Frontal cortex (tissue), 4 donors: ENCODE data around the gene SREBF2. TPM values are rescaled to one million over a fixed set of nuclear protein-coding genes. Genes with fewer than 3 reads are reported as not detected.

ENCODE experiments used
- DNase-seq, 2 donors: peaks; one replicate each; pipeline ENCODE4 v3.0.0; 2012; ENCODE audit warnings: low spot score in 2 of 2
- FAIRE-seq: peaks from 2 replicates; lab custom pipeline; 2012; peaks lifted over from hg19 to GRCh38; lab: Jason Lieb, UNC
- total RNA-seq: library from RNA; depleted of rRNA; stranded (reverse); fragments of >200 nt; gene quantifications from one replicate; pipeline ENCODE4 v1.2.3, GENCODE V29; 2014
- donor health status: control.
- donor health status: control.
- donor health status: control.

Gene SREBF2
- total RNA-seq, 1 donor from 2014 or later, result 56.3 TPM

- no peak for DNase-seq
- no peak for FAIRE-seq
These were observed 37.9 kb downstream of the SREBF2 start for GRCh38 chr22:41870786-41871185.

- DNase-seq (no peak), FAIRE-seq (no peak)
These were observed 40.5 kb downstream of the SREBF2 start for GRCh38 chr22:41873391-41873790.

- DNase-seq (no peak), FAIRE-seq (no peak)
These were observed 41.2 kb downstream of the SREBF2 start for GRCh38 chr22:41874090-41874489.

DNA sequence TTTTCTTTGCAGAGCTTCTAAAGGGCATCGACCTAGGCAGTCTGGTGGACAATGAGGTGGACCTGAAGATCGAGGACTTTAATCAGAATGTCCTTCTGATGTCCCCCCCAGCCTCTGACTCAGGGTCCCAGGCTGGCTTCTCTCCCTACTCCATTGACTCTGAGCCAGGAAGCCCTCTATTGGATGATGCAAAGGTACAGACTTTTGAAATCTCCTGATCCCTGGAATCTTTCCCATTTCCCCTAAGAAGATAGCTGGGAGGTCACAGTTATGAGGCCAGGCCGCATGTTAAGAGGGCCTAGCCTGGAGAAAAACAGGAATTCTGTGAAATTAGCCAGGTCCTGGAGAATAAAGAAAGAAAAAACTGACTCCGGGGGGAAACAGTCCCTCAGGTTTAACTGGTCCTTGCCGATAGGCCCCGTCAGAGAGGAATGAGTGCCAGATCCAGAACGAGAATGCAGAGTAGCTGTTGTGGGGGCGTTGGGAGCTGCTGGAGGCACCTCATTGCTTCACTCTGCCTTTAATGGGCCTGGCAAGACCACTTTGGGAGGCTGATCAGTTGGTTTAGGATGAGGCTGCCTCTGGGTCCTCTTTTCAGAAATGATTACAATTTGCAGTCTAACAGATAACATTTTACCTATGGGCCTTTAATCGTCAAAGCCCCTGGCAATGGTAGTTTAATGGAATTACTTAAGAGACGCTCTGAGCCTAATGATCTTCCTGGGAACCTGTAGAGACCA, 42.8 kb downstream of the SREBF2 start:
- DNase-seq, result no peak
- no peak for FAIRE-seq

GRCh38 chr22:41876275-41876674, 43.4 kb downstream of the SREBF2 start:
- DNase-seq (no peak), FAIRE-seq (no peak)

DNA sequence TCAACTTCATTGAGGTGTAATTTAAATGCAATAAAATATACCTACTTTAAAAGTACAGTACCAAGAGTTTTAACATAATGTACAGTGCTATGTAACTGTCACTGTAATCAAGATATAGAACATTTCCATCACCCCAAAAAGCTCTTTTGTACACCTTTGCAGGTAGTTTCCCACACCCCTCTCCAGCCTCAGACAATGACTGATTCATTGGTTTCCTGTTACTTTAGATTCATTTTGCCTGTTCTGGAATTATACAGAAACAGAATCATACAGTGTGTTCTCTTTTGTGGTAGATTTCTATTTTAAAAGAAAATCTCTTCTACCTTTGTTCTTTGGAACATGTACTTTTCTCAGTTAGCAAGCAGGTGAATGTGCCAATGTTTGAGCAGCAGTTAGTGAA, 43.8 kb downstream of the SREBF2 start:
- DNase-seq (no peak), FAIRE-seq (no peak)

DNA sequence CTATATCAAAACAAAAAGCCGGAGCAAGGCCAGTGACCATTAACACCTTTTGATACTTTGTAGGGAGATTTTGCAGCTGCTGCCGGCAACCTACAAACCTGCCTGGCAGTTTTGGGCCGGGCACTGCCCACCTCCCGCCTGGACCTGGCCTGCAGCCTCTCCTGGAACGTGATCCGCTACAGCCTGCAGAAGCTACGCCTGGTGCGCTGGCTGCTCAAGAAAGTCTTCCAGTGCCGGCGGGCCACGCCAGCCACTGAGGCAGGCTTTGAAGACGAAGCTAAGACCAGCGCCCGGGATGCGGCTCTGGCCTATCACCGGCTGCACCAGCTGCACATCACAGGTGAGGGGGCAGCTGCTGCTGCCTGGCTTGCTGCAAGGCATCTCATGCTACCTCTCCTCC, 47.7 kb downstream of the SREBF2 start:
- FAIRE-seq (no peak), DNase-seq (no peak)

DNA sequence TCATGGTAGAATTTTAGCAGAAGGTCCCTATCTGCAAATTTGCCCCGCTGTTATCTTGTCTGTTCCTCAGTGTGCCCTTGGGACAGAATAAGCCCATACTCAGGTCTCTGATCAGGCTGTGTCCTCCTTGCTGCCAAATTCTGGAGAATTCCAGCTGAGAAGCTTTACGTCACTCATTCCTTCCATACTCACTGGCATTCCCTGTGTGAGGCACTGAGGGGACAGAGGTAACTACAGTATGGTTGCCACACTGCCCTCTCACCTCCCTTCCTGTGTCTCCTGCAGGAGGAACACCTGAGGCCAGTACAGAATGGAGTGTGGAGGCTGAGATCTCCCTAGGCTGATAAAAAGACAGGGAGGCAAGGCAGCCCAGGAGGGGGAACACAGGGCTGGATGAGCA, 50.5 kb downstream of the SREBF2 start:
- FAIRE-seq, result no peak
- no peak for DNase-seq

DNA sequence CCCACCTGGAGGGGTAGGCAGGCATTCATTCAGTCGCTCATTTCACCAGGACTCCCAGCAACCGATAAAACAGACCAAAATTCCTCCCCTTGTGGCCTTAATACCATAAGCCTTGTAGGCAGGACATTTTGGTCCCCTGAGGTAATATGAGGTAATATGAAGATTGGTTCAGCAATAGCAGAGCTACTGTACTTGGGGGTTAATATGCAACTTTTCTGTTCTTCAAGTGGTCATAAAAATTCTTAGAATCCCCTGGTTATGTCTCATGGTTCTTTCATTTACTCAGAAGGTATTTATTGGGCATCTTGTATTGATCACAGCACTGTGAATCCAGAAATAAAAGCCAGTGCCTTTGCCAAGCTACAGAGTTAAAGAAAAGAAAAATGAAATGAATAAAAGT, 52.2 kb downstream of the SREBF2 start:
- FAIRE-seq (no peak), DNase-seq (no peak)

DNA sequence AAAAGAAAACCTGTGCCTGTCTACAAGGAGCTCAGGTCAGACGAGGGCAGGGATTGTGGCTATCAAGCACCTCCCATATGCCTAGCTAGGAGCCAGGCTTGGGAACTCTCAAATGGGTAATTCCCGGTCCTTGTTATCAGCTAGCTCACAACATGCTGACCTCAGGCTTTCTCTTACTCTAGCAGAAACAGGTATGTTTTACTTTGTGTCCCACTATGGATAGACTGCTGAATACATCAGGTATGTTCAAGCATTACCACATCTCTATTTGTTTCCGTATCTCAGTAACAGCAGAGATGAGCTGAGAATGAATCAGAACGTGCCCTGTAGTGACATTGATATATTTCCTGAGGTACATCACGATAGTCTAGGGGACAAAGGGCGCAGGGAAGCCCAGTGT, 52.6 kb downstream of the SREBF2 start:
- DNase-seq, result no peak
- no peak for FAIRE-seq

- FAIRE-seq (no peak), DNase-seq (no peak)
These were observed 55.8 kb downstream of the SREBF2 start for GRCh38 chr22:41888627-41889200.

DNA sequence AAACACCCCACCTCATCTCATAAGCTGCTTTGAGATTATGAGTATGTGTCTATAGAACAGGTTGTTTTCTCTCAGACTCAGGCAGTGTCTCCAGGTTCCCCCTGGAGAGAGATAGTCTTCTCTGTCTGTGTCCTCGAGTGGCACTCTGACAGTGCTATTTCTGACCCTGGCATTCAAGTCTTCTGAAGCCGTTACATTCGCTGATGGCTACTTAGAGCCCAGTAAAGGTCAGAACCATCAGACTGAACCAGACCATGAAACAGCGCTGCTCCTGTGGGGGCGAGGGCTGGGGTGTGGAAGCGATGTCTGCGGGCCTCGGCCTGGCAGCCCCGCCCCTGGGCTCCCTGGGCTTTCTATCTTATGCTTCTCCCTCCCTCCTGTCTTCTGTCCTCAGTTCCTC, 58.5 kb downstream of the SREBF2 start:
- FAIRE-seq, result no peak
- no peak for DNase-seq

- FAIRE-seq (no peak), DNase-seq (no peak)
These were observed 59.8 kb downstream of the SREBF2 start for GRCh38 chr22:41892721-41893120.

DNA sequence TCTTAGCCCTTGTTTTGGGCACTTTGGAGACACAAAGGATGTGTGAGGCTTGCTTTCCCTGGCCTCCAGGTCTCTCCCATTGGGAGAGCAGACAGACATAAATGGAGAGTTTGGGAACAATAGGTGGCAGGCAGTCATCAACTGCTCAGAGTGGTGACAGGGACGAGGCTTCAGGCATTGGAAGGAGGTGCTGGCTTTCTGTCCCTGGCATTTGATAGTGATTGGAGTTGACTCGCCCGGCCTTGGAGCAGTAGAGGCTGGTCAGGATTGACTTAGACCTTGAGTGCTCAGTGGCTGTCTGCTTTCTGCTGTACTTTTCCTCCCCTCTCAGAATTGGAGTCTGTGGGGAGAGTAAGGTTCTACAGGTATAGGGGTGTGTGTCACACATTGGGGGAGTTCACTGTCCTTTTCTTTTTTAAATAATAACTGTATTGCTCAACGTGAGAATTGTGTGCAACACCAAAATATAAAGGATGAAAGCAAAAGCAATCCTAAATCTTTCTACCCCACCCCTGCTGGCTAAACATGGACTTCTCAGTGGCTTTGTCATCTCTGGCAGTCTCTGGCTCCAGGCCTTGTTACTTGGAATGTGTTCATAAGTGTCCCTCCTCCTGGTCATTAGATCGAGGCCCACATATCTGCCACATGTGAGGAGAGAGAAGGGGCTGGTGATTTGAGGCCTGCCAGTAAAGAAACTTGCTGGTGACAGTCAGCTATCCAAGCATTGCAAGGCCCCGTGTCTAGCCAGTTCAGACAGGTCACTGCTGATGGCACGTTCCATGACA, 60.9 kb downstream of the SREBF2 start:
- FAIRE-seq, result no peak

DNA sequence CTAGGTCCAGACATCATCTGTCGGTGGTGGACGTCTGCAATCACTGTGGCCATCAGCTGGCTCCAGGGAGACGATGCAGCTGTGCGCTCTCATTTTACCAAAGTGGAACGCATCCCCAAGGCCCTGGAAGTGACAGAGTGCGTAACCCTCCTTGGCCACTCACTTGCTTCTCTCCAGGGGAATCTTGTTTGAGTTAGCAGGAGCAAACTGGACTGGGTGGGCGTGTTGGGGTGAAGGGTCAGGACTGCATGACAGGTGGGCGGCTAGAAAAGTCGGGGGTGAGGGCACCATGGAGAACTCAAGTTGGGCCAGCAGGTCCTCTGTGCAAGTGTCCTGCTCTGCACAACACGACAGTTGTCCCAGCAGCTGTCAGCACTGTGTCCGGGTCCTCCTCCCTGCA, 65.7 kb downstream of the SREBF2 start:
- FAIRE-seq, result no peak
- no peak for DNase-seq

More for the DNA sequence above, 60.9 kb downstream of the SREBF2 start:
- DNase-seq, result no peak

DNA sequence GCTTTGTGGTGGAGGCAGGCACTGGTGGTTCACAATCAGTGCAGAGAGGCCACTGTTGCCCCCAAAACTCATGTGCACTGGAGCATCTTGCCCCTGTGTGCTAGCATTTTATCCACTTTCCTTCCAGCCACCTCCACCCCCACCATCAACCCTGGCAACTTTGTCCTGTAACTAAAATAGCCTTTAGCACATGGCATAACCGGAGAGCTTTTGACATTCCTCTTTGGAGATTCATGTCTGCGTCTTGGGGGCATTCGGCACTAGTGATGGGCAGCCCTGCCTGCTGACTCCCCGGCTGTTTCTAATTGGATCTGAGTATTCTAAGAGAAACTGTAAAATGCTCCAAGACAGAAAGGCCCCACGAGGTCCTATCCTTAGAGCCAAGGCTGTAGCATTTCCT, 66.2 kb downstream of the SREBF2 start:
- no peak for FAIRE-seq
- DNase-seq, result no peak

GRCh38 chr22:41899992-41900651, 67.2 kb downstream of the SREBF2 start:
- no peak for FAIRE-seq

DNA sequence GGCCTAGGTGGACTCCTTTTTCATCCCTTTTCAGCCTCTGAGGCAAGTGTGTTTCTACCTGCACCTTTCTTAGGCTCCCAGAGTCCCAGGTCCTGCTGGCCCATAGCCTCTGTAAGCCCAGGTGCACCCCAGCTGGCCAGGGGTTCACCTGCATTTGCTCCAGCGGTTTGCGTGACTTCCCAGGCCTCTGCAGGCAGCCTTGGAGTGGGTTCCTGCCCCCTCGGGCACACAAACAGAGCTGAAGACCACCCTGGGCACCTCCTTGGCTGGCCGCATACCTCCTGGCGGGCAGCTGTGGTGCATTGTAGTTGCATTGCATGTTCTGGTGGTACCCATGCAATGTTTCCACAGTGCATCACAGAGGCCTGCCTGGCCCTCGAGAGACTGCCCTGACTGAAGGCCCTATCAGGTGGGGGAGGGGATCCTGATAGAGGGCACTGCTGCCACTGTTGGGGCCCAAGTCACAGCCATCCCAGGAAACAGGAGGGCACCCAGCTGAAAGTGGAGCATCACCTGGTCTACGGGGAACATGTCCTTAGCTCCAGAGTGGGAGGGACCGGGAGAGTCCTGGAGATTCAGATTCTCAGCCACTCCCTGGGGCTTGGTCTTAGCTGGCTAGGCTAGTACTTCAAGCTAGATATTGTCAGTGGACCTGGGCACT, 67.9 kb downstream of the SREBF2 start:
- no peak for FAIRE-seq

More at GRCh38 chr22:41899992-41900651, 67.2 kb downstream of the SREBF2 start:
- no peak for DNase-seq

GRCh38 chr22:41902016-41902415, 69.1 kb downstream of the SREBF2 start:
- DNase-seq, result no peak
- FAIRE-seq, result no peak

More for the DNA sequence above, 67.9 kb downstream of the SREBF2 start:
- DNase-seq, result no peak

- DNase-seq (no peak), FAIRE-seq (no peak)
These were observed 70.1 kb downstream of the SREBF2 start for GRCh38 chr22:41902932-41903421.
